Stimulated activated CD4-positive, alpha-beta T cell treated with anti-CD3 and anti-CD28 coated beads, Interleukin-1b, Interleukin-23, amount 100 ng/mL, for 48 hours (primary cell): ENCODE measurements around the gene SLFN12L.

Experiments
- DNase-seq: peaks from one replicate; pipeline ENCODE4 v3.0.0-alpha.2; 2020

The SLFN12L gene

GRCh38 chr17:35423761-35424160 lies 113.7 kb downstream of the SLFN12L start:
- DNase-seq: no peak
